Parathyroid adenoma (tissue), 2 donors: ENCODE measurements around the gene PTPRH.
A peak's percentile ranks its signal among the peaks of the same experiment; 100 is the strongest.

Experiments
- H2AFZ ChIP-seq: fragments of 300-600 bp; sonication (generic); one replicate; pipeline ENCODE4 v1.7.0; 2017; ENCODE audit warnings: antibody characterized with exemption, mild to moderate bottlenecking
- H3K27ac ChIP-seq: fragments of 300-600 bp; sonication (generic); one replicate; pipeline ENCODE4 v1.7.0; 2017
- H3K27me3 ChIP-seq: fragments of 300-600 bp; sonication (generic); one replicate; pipeline ENCODE4 v1.7.0; 2017; ENCODE audit warnings: low read length; ENCODE audit not compliant: control insufficient read depth, insufficient read depth
- H3K36me3 ChIP-seq: fragments of 300-600 bp; sonication (generic); one replicate; pipeline ENCODE4 v1.7.0; 2017; ENCODE audit warnings: low read length; ENCODE audit not compliant: control insufficient read depth, insufficient read depth
- H3K4me1 ChIP-seq: fragments of 300-600 bp; sonication (generic); one replicate; pipeline ENCODE4 v1.7.0; 2017; ENCODE audit warnings: control low read depth
- H3K4me2 ChIP-seq: fragments of 300-600 bp; sonication (generic); one replicate; pipeline ENCODE4 v1.7.0; 2017; ENCODE audit warnings: low read length
- H3K4me3 ChIP-seq: fragments of 300-600 bp; sonication (generic); one replicate; pipeline ENCODE4 v1.7.0; 2017; ENCODE audit warnings: low read depth, low read length
- H3K79me2 ChIP-seq: fragments of 300-600 bp; sonication (generic); one replicate; pipeline ENCODE4 v1.7.0; 2017; ENCODE audit warnings: control low read depth
- H3K9ac ChIP-seq: fragments of 300-600 bp; sonication (generic); one replicate; pipeline ENCODE4 v1.7.0; 2017; ENCODE audit warnings: mild to moderate bottlenecking
- H3K9me3 ChIP-seq: fragments of 300-600 bp; sonication (generic); one replicate; pipeline ENCODE4 v1.7.0; 2017; ENCODE audit warnings: low read length; ENCODE audit not compliant: control insufficient read depth
- TF ChIP-seq, protein P1 (sequence below): fragments of 300-600 bp; sonication (generic); IDR thresholded peaks from one replicate; pipeline ENCODE4 v1.7.0; 2017; ENCODE audit warnings: antibody characterized with exemption, mild to moderate bottlenecking
- donor health status: primary hyperparathyroidism.

PTPRH gene

DNA sequence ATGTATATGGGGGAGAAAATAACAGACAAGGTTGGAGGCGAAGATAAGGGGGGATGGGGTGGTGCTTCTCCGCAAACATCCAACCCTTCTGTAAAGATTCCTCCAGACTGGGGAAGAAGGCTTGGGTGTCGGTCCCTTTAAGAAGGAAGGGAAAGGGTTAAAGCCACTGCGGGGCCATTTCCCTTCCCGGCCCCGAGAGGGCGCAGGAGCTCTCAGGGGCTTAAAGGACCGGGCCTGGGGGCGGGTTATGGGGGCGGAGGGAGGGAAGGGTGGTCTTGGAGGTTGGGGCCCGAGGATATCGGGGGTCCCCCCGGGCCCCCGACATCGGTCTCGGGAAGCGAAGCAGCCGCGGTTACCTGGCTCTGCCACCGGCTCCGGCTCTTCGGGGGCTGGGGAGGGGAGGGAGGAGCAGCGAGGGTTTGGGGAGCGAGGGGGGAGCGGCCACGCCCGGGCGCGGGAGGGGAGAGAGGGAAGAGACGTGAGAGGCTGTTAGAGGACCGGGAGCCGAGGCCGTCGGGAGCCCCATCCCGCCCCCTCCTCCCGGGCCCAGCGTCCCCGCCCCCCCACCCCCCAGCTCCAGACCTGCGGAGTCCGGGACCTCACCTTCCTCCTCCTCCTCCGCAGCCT is 63.1 kb downstream of the PTPRH start:
- Histone ChIP-seq H3K9me3 (no peaks in the 10 kb centered on the region), H3K4me2 (peak overlapping the region; percentile 62), H3K4me3 (peak overlapping the region; percentile 34), H3K79me2 (no peaks in the 10 kb centered on the region), H3K9ac (no peak overlapping the region), H3K27ac (no peak overlapping the region), H3K36me3 (no peaks in the 10 kb centered on the region), H3K4me1 (no peaks in the 10 kb centered on the region), H3K27me3 (no peaks in the 10 kb centered on the region), H2AFZ (no peak overlapping the region)
- TF ChIP-seq, protein P1, sequence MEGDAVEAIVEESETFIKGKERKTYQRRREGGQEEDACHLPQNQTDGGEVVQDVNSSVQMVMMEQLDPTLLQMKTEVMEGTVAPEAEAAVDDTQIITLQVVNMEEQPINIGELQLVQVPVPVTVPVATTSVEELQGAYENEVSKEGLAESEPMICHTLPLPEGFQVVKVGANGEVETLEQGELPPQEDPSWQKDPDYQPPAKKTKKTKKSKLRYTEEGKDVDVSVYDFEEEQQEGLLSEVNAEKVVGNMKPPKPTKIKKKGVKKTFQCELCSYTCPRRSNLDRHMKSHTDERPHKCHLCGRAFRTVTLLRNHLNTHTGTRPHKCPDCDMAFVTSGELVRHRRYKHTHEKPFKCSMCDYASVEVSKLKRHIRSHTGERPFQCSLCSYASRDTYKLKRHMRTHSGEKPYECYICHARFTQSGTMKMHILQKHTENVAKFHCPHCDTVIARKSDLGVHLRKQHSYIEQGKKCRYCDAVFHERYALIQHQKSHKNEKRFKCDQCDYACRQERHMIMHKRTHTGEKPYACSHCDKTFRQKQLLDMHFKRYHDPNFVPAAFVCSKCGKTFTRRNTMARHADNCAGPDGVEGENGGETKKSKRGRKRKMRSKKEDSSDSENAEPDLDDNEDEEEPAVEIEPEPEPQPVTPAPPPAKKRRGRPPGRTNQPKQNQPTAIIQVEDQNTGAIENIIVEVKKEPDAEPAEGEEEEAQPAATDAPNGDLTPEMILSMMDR = peak; percentile 21

DNA sequence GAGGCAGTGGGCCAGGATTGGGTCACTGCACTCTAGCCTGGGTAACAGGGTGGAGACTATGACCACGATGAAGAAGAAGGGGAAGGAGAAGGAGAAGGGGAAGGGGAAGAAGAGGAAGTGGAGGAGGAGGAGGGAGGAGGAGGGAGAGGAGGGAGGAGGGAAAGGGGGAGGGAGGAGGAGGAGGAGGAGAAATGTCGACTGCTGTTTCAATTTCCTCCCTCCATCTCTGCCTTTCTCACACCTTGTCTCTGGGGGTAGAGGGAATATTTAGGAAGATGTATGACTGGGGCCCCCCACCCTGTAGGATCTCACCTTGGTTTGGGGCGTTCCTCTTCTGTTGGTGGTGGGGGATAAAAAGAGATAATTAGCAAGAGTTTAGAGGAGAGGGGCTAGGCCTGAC is 64.1 kb downstream of the PTPRH start:
- Histone ChIP-seq H3K9me3 (no peaks in the 10 kb centered on the region), H3K4me2 (no peak overlapping the region), H3K36me3 (no peaks in the 10 kb centered on the region), H2AFZ (no peak overlapping the region), H3K79me2 (no peaks in the 10 kb centered on the region), H3K4me3 (no peak overlapping the region), H3K9ac (no peak overlapping the region), H3K27me3 (no peaks in the 10 kb centered on the region), H3K27ac (no peak overlapping the region), H3K4me1 (no peaks in the 10 kb centered on the region)
- TF ChIP-seq, protein P1 = no peak

DNA sequence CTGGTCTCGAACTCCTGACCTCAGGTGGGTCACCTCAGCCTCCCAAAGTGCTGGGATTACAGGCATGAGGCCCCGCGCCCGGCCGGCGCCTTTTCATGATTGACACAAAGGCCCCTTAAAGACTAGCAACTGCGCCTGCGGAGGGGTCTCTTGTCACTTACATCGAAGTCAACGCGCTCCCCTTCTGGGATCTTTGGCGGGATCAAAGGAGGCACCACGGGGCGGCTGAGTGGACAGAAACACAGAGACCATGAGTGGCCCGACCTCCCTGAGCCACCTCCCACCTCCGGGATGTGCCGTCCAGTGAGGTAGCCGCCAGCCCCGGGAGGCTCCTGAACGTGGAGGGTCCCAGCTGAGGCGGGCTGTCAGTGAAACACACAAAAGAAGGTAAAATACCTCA is 67.6 kb downstream of the PTPRH start:
- Histone ChIP-seq H3K4me2 (no peak overlapping the region), H3K9ac (no peak overlapping the region), H3K79me2 (no peaks in the 10 kb centered on the region), H3K9me3 (no peaks in the 10 kb centered on the region), H3K4me3 (no peak overlapping the region), H3K27me3 (no peaks in the 10 kb centered on the region), H3K27ac (no peak overlapping the region), H3K4me1 (no peaks in the 10 kb centered on the region), H2AFZ (no peak overlapping the region), H3K36me3 (no peaks in the 10 kb centered on the region)
- TF ChIP-seq, protein P1 = no peak

DNA sequence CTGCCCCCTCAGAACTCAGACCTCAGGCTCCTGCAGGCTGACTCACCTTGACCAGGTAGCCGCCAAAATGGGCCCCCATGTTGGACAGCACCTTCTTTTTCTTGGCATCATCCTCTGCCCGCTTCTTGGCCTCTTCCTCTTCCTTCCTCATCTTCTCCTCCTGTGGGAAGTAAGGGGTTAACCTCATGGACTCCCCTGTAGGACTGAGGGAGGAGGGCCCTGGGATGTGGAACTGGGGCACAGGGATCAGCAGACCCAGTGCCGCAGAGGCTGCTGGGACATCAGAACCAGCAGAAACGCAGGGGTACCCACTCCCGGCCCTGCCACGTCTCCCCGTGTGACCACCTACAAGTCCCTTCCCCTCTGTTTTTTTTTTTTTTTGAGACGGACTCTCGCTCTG is 71.4 kb downstream of the PTPRH start:
- Histone ChIP-seq H3K4me2 (no peak overlapping the region), H3K27me3 (no peaks in the 10 kb centered on the region), H3K9me3 (no peaks in the 10 kb centered on the region), H3K4me3 (no peak overlapping the region), H3K9ac (no peak overlapping the region), H3K4me1 (no peaks in the 10 kb centered on the region), H3K79me2 (no peaks in the 10 kb centered on the region), H3K36me3 (no peaks in the 10 kb centered on the region), H2AFZ (no peak overlapping the region), H3K27ac (no peak overlapping the region)
- TF ChIP-seq, protein P1 = no peak

DNA sequence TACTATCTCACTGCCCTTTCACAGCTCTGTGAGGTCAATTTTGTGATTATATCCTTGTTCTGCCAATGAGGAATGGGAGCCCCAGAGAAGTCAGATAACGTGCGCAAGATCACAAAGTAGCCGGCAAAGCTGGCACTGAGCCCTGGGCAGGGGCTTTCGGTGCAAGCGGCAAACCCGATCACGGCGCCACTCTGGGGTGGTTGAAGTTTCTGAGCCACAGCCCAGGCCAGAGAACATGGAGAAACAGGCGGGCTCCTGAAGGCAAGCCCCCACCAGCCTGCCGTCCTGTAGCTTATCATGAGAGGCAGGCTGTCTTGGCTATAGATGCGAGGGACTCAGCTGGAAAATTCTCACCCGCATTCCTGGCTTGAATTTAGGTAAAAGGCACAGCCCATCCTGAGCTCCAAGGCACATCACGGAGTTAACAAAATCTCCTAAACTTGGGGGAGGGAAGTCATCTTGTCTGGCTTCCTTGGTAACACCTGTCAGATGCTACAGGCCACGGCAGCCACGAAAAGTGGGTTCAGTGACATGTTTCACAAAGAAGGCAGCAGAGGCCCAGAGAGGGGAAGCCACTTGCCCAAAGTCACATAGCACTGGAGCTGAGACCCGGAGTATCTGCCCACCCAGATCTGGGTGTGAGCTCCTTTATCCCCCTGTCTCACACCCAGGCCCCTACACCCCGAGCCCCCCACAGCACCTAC is 72.8 kb downstream of the PTPRH start:
- no peaks in the 10 kb centered on the region for H3K27me3 ChIP-seq

More for the DNA sequence above, 72.8 kb downstream of the PTPRH start:
- Histone ChIP-seq H3K4me3 (no peak overlapping the region), H3K9ac (no peak overlapping the region), H3K36me3 (no peaks in the 10 kb centered on the region), H3K27ac (no peak overlapping the region), H3K4me1 (no peaks in the 10 kb centered on the region), H2AFZ (no peak overlapping the region), H3K79me2 (no peaks in the 10 kb centered on the region), H3K9me3 (no peaks in the 10 kb centered on the region), H3K4me2 (no peak overlapping the region)
- TF ChIP-seq, protein P1 = no peak
